Activated naive CD4-positive, alpha-beta T cell treated with anti-CD3 and anti-CD28 coated beads, Interleukin-2, amount 10 ng/mL, durations not matched to agents 7 days and 5 days (primary cell): ENCODE measurements around the gene FCAMR.

Experiments
- CTCF ChIA-PET: fragments of 350-600 bp; sonication (Branson Sonifier 250); formaldehyde crosslinking; loops from one replicate; lab custom pipeline; 2021; ENCODE audit warnings: antibody characterized with exemption; lab: Charles Lee
- DNase-seq: peaks from one replicate; pipeline ENCODE4 v3.0.0-alpha.2; 2020
- H3K27ac Mint-ChIP-seq: one replicate; pipeline ENCODE4 v1.8.0; 2021; ENCODE audit warnings: mild to moderate bottlenecking, moderate library complexity, mixed read lengths
- H3K27me3 Mint-ChIP-seq: one replicate; pipeline ENCODE4 v1.8.0; 2021; ENCODE audit warnings: mild to moderate bottlenecking, mixed read lengths
- H3K36me3 Mint-ChIP-seq: one replicate; pipeline ENCODE4 v1.8.0; 2021; ENCODE audit warnings: mixed read lengths
- H3K4me1 Mint-ChIP-seq: one replicate; pipeline ENCODE4 v1.8.0; 2021; ENCODE audit warnings: mixed read lengths
- H3K4me3 Mint-ChIP-seq: one replicate; pipeline ENCODE4 v1.8.0; 2021; ENCODE audit warnings: mild to moderate bottlenecking, moderate library complexity, mixed read lengths
- H3K9me3 Mint-ChIP-seq: one replicate; pipeline ENCODE4 v1.8.0; 2021; ENCODE audit warnings: mixed read lengths

FCAMR gene

GRCh38 chr1:206946261-206946660 lies 24.0 kb downstream of the FCAMR start, which contains the start of gene PIGR:
Gene PIGR (minus strand): TSS chr1:206946466. CDS start chr1:206940531, 5,935 bp downstream.
- peaks cover 5% of the 10 kb centered on the region for H3K9me3 Mint-ChIP-seq
- H3K4me1 Mint-ChIP-seq, result no peaks in the 10 kb centered on the region
- H3K4me3 Mint-ChIP-seq, result no peak within 1 kb of the TSS
- DNase-seq, result no peak
- CTCF ChIA-PET, result interaction anchor here (1.0 to 2.6 kb wide), 4 partner anchors 10 to 36 kb away, joined by 3 to 13 read pairs (median 4); no protein-coding TSS in a partner anchor
- no peak within 1 kb of the TSS for H3K27ac Mint-ChIP-seq
- no peaks in the 10 kb centered on the region for H3K36me3 Mint-ChIP-seq
- peaks cover 72% of the 10 kb centered on the region for H3K27me3 Mint-ChIP-seq

GRCh38 chr1:206945779-206946178 lies 24.5 kb downstream of the FCAMR start:
- no peak for DNase-seq
- Mint-ChIP-seq H3K4me3 (no peak overlapping the region), H3K27me3 (peaks cover 75% of the 10 kb centered on the region), H3K4me1 (no peaks in the 10 kb centered on the region), H3K36me3 (no peaks in the 10 kb centered on the region), H3K9me3 (peaks cover 5% of the 10 kb centered on the region), H3K27ac (no peak overlapping the region)
- CTCF ChIA-PET, result interaction anchor here (1.0 to 2.6 kb wide), 4 partner anchors 10 to 36 kb away, joined by 3 to 13 read pairs (median 4); no protein-coding TSS in a partner anchor

- H3K27ac Mint-ChIP-seq, result no peak overlapping the region
- no peaks in the 10 kb centered on the region for H3K4me1 Mint-ChIP-seq
Observed at GRCh38 chr1:206944703-206945102, 25.6 kb downstream of the FCAMR start.

GRCh38 chr1:206941766-206942418 lies 28.4 kb downstream of the FCAMR start:
- H3K9me3 Mint-ChIP-seq, result no peaks in the 10 kb centered on the region
- no peaks in the 10 kb centered on the region for H3K36me3 Mint-ChIP-seq
- peaks cover 77% of the 10 kb centered on the region for H3K27me3 Mint-ChIP-seq
- H3K4me3 Mint-ChIP-seq, result no peak overlapping the region
- DNase-seq, result no peak
- CTCF ChIA-PET, result interaction anchor here (1.0 to 3.2 kb wide), 6 partner anchors 9 to 40 kb away, joined by 3 to 16 read pairs (median 4); no protein-coding TSS in a partner anchor
- H3K27ac Mint-ChIP-seq, result no peak overlapping the region
- no peaks in the 10 kb centered on the region for H3K4me1 Mint-ChIP-seq

More at GRCh38 chr1:206944703-206945102, 25.6 kb downstream of the FCAMR start:
- CTCF ChIA-PET, result no interaction called here
- Mint-ChIP-seq H3K36me3 (no peaks in the 10 kb centered on the region), H3K9me3 (peaks cover under 1% of the 10 kb centered on the region), H3K27me3 (peaks cover 75% of the 10 kb centered on the region), H3K4me3 (no peak overlapping the region)
- no peak for DNase-seq

GRCh38 chr1:206940588-206940936 lies 29.7 kb downstream of the FCAMR start:
- H3K4me3 Mint-ChIP-seq, result no peak overlapping the region
- H3K27me3 Mint-ChIP-seq, result peaks cover 68% of the 10 kb centered on the region
- no peak overlapping the region for H3K27ac Mint-ChIP-seq
- no peak for DNase-seq
- CTCF ChIA-PET, result interaction anchor here (3.2 kb wide), 1 partner anchor 8 kb away, joined by 16 read pairs; no protein-coding TSS in a partner anchor
- no peaks in the 10 kb centered on the region for H3K4me1 Mint-ChIP-seq
- no peaks in the 10 kb centered on the region for H3K9me3 Mint-ChIP-seq
- no peaks in the 10 kb centered on the region for H3K36me3 Mint-ChIP-seq

GRCh38 chr1:206939841-206940587 lies 30.2 kb downstream of the FCAMR start:
- H3K4me1 Mint-ChIP-seq, result no peaks in the 10 kb centered on the region
- no peaks in the 10 kb centered on the region for H3K36me3 Mint-ChIP-seq
- DNase-seq, result no peak
- peaks cover 68% of the 10 kb centered on the region for H3K27me3 Mint-ChIP-seq
- no peaks in the 10 kb centered on the region for H3K9me3 Mint-ChIP-seq
- CTCF ChIA-PET, result interaction anchor here (1.9 kb wide), 1 partner anchor 42 kb away, joined by 4 read pairs; no protein-coding TSS in a partner anchor
- no peak overlapping the region for H3K27ac Mint-ChIP-seq
- no peak overlapping the region for H3K4me3 Mint-ChIP-seq

GRCh38 chr1:206939131-206939530 lies 31.1 kb downstream of the FCAMR start:
- CTCF ChIA-PET, result interaction anchor here (1.2 to 1.9 kb wide), 3 partner anchors 40 to 129 kb away, joined by 3 to 5 read pairs (median 4); no protein-coding TSS in a partner anchor
- Mint-ChIP-seq H3K27me3 (peaks cover 65% of the 10 kb centered on the region), H3K9me3 (no peaks in the 10 kb centered on the region)

GRCh38 chr1:206937425-206937824 lies 32.8 kb downstream of the FCAMR start:
- Mint-ChIP-seq H3K9me3 (no peaks in the 10 kb centered on the region), H3K27me3 (peaks cover 51% of the 10 kb centered on the region), H3K4me1 (peaks cover 7% of the 10 kb centered on the region), H3K36me3 (no peaks in the 10 kb centered on the region), H3K27ac (no peak overlapping the region), H3K4me3 (no peak overlapping the region)
- CTCF ChIA-PET, result interaction anchor here (0.5 to 13.5 kb wide), 7 partner anchors 9 to 143 kb away, joined by 3 to 265 read pairs (median 3); partner anchors contain the start of genes FCMR and PIGR
- no peak for DNase-seq

More at GRCh38 chr1:206939131-206939530, 31.1 kb downstream of the FCAMR start:
- no peaks in the 10 kb centered on the region for H3K36me3 Mint-ChIP-seq
- no peak overlapping the region for H3K4me3 Mint-ChIP-seq
- no peak for DNase-seq
- H3K27ac Mint-ChIP-seq, result no peak overlapping the region
- no peaks in the 10 kb centered on the region for H3K4me1 Mint-ChIP-seq

GRCh38 chr1:206935491-206936067 lies 34.7 kb downstream of the FCAMR start:
- DNase-seq, result peak; percentile 74
- Mint-ChIP-seq H3K9me3 (no peaks in the 10 kb centered on the region), H3K36me3 (no peaks in the 10 kb centered on the region), H3K4me1 (peaks cover 14% of the 10 kb centered on the region), H3K27me3 (peaks cover 35% of the 10 kb centered on the region), H3K4me3 (no peak overlapping the region), H3K27ac (no peak overlapping the region)
- CTCF ChIA-PET, result interaction anchor here (0.7 to 13.5 kb wide), 20 partner anchors 10 to 305 kb away, joined by 3 to 265 read pairs (median 5); partner anchors contain the start of genes FCMR and PIGR

- DNase-seq, result peak; percentile 76
Observed at GRCh38 chr1:206933333-206933945, 36.8 kb downstream of the FCAMR start.

GRCh38 chr1:206932177-206932576 lies 38.1 kb downstream of the FCAMR start:
- H3K4me1 Mint-ChIP-seq, result peaks cover 31% of the 10 kb centered on the region
- CTCF ChIA-PET, result interaction anchor here (0.7 to 13.5 kb wide), 11 partner anchors 10 to 299 kb away, joined by 3 to 265 read pairs (median 5); partner anchors contain the start of gene FCMR
- DNase-seq, result no peak
- no peaks in the 10 kb centered on the region for H3K36me3 Mint-ChIP-seq
- H3K27ac Mint-ChIP-seq, result no peak overlapping the region
- H3K9me3 Mint-ChIP-seq, result no peaks in the 10 kb centered on the region
- no peak overlapping the region for H3K4me3 Mint-ChIP-seq
- peaks cover 17% of the 10 kb centered on the region for H3K27me3 Mint-ChIP-seq

More at GRCh38 chr1:206933333-206933945, 36.8 kb downstream of the FCAMR start:
- CTCF ChIA-PET, result interaction anchor here (0.6 to 13.5 kb wide), 24 partner anchors 8 to 300 kb away, joined by 3 to 265 read pairs (median 4); partner anchors contain the start of genes FCMR and PIGR
- H3K4me1 Mint-ChIP-seq, result peaks cover 26% of the 10 kb centered on the region
- H3K36me3 Mint-ChIP-seq, result no peaks in the 10 kb centered on the region
- peaks cover 25% of the 10 kb centered on the region for H3K27me3 Mint-ChIP-seq
- no peak overlapping the region for H3K27ac Mint-ChIP-seq
- no peaks in the 10 kb centered on the region for H3K9me3 Mint-ChIP-seq
- H3K4me3 Mint-ChIP-seq, result no peak overlapping the region

GRCh38 chr1:206931709-206932108 lies 38.6 kb downstream of the FCAMR start:
- H3K4me3 Mint-ChIP-seq, result no peak overlapping the region
- peaks cover 32% of the 10 kb centered on the region for H3K4me1 Mint-ChIP-seq

GRCh38 chr1:206930210-206930798 lies 40.0 kb downstream of the FCAMR start:
- Mint-ChIP-seq H3K27ac (no peak overlapping the region), H3K36me3 (no peaks in the 10 kb centered on the region), H3K27me3 (peaks cover 8% of the 10 kb centered on the region), H3K4me1 (peaks cover 38% of the 10 kb centered on the region), H3K9me3 (no peaks in the 10 kb centered on the region), H3K4me3 (no peak overlapping the region)
- CTCF ChIA-PET, result interaction anchor here (8.3 to 13.5 kb wide), 2 partner anchors 13 to 51 kb away, joined by 168 to 265 read pairs; partner anchors contain the start of gene FCMR
- no peak for DNase-seq

More at GRCh38 chr1:206931709-206932108, 38.6 kb downstream of the FCAMR start:
- H3K9me3 Mint-ChIP-seq, result no peaks in the 10 kb centered on the region
- no peak for DNase-seq
- CTCF ChIA-PET, result interaction anchor here (0.7 to 13.5 kb wide), 10 partner anchors 11 to 197 kb away, joined by 3 to 265 read pairs (median 6); partner anchors contain the start of gene FCMR
- no peak overlapping the region for H3K27ac Mint-ChIP-seq
- no peaks in the 10 kb centered on the region for H3K36me3 Mint-ChIP-seq
- H3K27me3 Mint-ChIP-seq, result peaks cover 15% of the 10 kb centered on the region
